T-cell (primary cell): Measurements from ENCODE around the gene ITPR1. TPM values are rescaled to one million over a fixed set of nuclear protein-coding genes. Genes with fewer than 3 reads are reported as not detected.

Source experiments
- ATAC-seq, 4 experiments: fragments of 200-7000 bp in 3 of 4; fragments of 150-1000 bp in 1 of 4; cut with Tn5 transposase; replicated peaks in 1 of 4; 1 replicate in 3 of 4; 2 replicates in 1 of 4; pipeline ENCODE4 v1.10.0; 2021; ENCODE audit warnings: moderate library complexity in 3 of 4, mild to moderate bottlenecking in 2 of 4, moderate number of reproducible peaks in 1 of 4
- CTCF ChIA-PET, 2 donors: fragments of 300-600 bp; sonication (Branson Sonifier 250); formaldehyde crosslinking; loops; one replicate each; lab custom pipeline; 2022; ENCODE audit warnings: antibody characterized with exemption in 2 of 2; lab: Charles Lee
- POLR2A ChIA-PET, 2 donors: fragments of 300-600 bp; sonication (Branson Sonifier 250); formaldehyde crosslinking; loops; one replicate each; lab custom pipeline; 2022; ENCODE audit warnings: antibody characterized with exemption in 2 of 2; lab: Charles Lee
- DNase-seq, 35 experiments: peaks; one replicate each; pipeline versions ENCODE4 v3.0.0 to v3.0.0-alpha.2; 2013 to 2023
- H3K27ac ChIP-seq: one replicate; pipeline ENCODE4 v1.5.1; 2013; ENCODE audit warnings: low read length
- H3K27me3 ChIP-seq, 2 experiments: replicated peaks in 1 of 2; 1 replicate in 1 of 2; 2 replicates in 1 of 2; pipeline versions ENCODE4 v1.6.1 to v1.7.0; 2013; ENCODE audit warnings: low read length in 1 of 2, mixed read lengths in 1 of 2; ENCODE audit not compliant: control insufficient read depth in 2 of 2, insufficient read depth in 2 of 2; ENCODE audit errors: extremely low read depth in 1 of 2
- H3K36me3 ChIP-seq, 2 donors: 1 replicate in 1 of 2; 2 replicates in 1 of 2; pipeline versions ENCODE4 v1.6.1 to v1.7.0; 2013; ENCODE audit warnings: low read length in 1 of 2; ENCODE audit not compliant: control insufficient read depth in 2 of 2, insufficient read depth in 1 of 2; ENCODE audit errors: extremely low read depth in 1 of 2
- H3K4me1 ChIP-seq, 2 experiments: 1 replicate in 1 of 2; 2 replicates in 1 of 2; pipeline versions ENCODE4 v1.6.1 to v1.7.0; 2013; ENCODE audit warnings: low read length in 2 of 2, mixed read lengths in 1 of 2; ENCODE audit not compliant: insufficient read depth in 2 of 2, control insufficient read depth in 1 of 2; ENCODE audit errors: extremely low read depth in 1 of 2
- H3K4me3 ChIP-seq, 2 donors: 1 replicate in 1 of 2; 2 replicates in 1 of 2; pipeline versions ENCODE4 v1.5.1 to v1.7.0; 2013; ENCODE audit warnings: mild to moderate bottlenecking in 2 of 2, low read length in 1 of 2, moderate library complexity in 1 of 2; ENCODE audit not compliant: control insufficient read depth in 1 of 2; ENCODE audit errors: extremely low read depth in 1 of 2
- H3K9me3 ChIP-seq: 2 replicates; pipeline ENCODE4 v1.7.0; 2013
- H3K27ac Mint-ChIP-seq, 2 donors: one replicate each; pipeline ENCODE4 v1.8.0; 2020 to 2021; ENCODE audit warnings: mild to moderate bottlenecking in 2 of 2, mixed read lengths in 2 of 2
- H3K27me3 Mint-ChIP-seq, 2 donors: one replicate each; pipeline ENCODE4 v1.8.0; 2021 to 2022; ENCODE audit warnings: mixed read lengths in 2 of 2
- H3K36me3 Mint-ChIP-seq: one replicate; pipeline ENCODE4 v1.8.0; 2021; ENCODE audit warnings: mixed read lengths
- H3K4me1 Mint-ChIP-seq, 3 donors: one replicate each; pipeline ENCODE4 v1.8.0; 2020 to 2022; ENCODE audit warnings: mixed read lengths in 3 of 3, mild to moderate bottlenecking in 1 of 3
- H3K4me3 Mint-ChIP-seq, 3 donors: one replicate each; pipeline ENCODE4 v1.8.0; 2020 to 2022; ENCODE audit warnings: mild to moderate bottlenecking in 3 of 3, mixed read lengths in 3 of 3, moderate library complexity in 3 of 3
- H3K9me3 Mint-ChIP-seq, 3 donors: one replicate each; pipeline ENCODE4 v1.8.0; 2020 to 2022; ENCODE audit warnings: mixed read lengths in 3 of 3
- WGBS: methylation state at CpG from one replicate; pipeline ENCODE4 v1.1.5; 2013; ENCODE audit warnings: missing lambda C conversion rate; ENCODE audit not compliant: insufficient coverage; 5-methylcytosine and 5-hydroxymethylcytosine counted together
- total RNA-seq, 35 experiments: library from RNA in 6 of 35; stranded (reverse) in 6 of 35; fragments of 120-200 nt in 1 of 35; gene quantifications; one replicate each; pipeline versions ENCODE4 v1.2.1 to v1.2.4 and lab custom pipeline; 2013 to 2026

Gene ITPR1
- total RNA-seq, 5 donors from 2014 or later (not counting 1 experiment from before 2014, with no cell fraction given), result 53.8 to 105 (median 73.1) TPM

- Histone ChIP-seq H3K4me3 (peak overlapping the region; percentile 83 to 88), H3K9me3 (no peaks in the 10 kb centered on the region), H3K36me3 (no peaks in the 10 kb centered on the region), H3K27ac (peak overlapping the region; percentile 64), H3K4me1 (peaks cover 16 to 30% of the 10 kb centered on the region in 2 experiments), H3K27me3 (no peaks in the 10 kb centered on the region)
- CTCF ChIA-PET, result interaction anchor here (0.6 to 4.1 kb wide), 12 partner anchors 12 to 143 kb away, joined by 3 to 49 read pairs (median 4); partner anchors contain the start of gene SUMF1 (in 1 of the 2)
- ATAC-seq (no peak), DNase-seq (peak in 3 of 35 experiments; percentile 3 to 18 (median 16))
- WGBS, result 0% methylated on average over 20 of the region's 28 CpGs
- Mint-ChIP-seq H3K9me3 (no peaks in the 10 kb centered on the region), H3K27ac (peak overlapping the region; percentile 90 to 94), H3K27me3 (peaks cover 0 to 3% of the 10 kb centered on the region in 2 donors), H3K4me1 (peaks cover 43 to 65% (median 48%) of the 10 kb centered on the region in 3 donors), H3K4me3 (peak overlapping the region; percentile 97 to 98 (median 97)), H3K36me3 (peaks cover 13% of the 10 kb centered on the region)
- POLR2A ChIA-PET, result interaction anchor here (0.5 to 3.5 kb wide), 16 partner anchors 10 to 481 kb away, joined by 3 to 35 read pairs (median 4); partner anchors contain the start of gene SUMF1 (in 2 of the 2)
Observed at GRCh38 chr3:4493941-4494894, 1.1 kb downstream of the ITPR1 start.

GRCh38 chr3:4494895-4495264 is 1.7 kb downstream of the ITPR1 start:
- H3K27me3 Mint-ChIP-seq, result peaks cover 0 to 3% of the 10 kb centered on the region in 2 donors
- Histone ChIP-seq H3K9me3 (no peaks in the 10 kb centered on the region), H3K27ac (peak overlapping the region; percentile 64), H3K27me3 (no peaks in the 10 kb centered on the region), H3K36me3 (peaks cover 0 to 3% of the 10 kb centered on the region in 2 donors), H3K4me1 (peaks cover 16 to 30% of the 10 kb centered on the region in 2 experiments), H3K4me3 (peak overlapping the region; percentile 83 to 88)
- H3K9me3 Mint-ChIP-seq, result no peaks in the 10 kb centered on the region
- H3K36me3 Mint-ChIP-seq, result peaks cover 15% of the 10 kb centered on the region
- ChIA-PET POLR2A (interaction anchor here (0.6 to 3.5 kb wide), 4 partner anchors 20 to 512 kb away, joined by 3 to 35 read pairs (median 6); partner anchors contain the start of gene SUMF1 (in 1 of the 2)), CTCF (interaction anchor here (1.0 to 4.1 kb wide), 8 partner anchors 10 to 144 kb away, joined by 3 to 49 read pairs (median 3); partner anchors contain the start of gene SUMF1 (in 1 of the 2))
- peaks cover 44 to 65% (median 49%) of the 10 kb centered on the region in 3 donors for H3K4me1 Mint-ChIP-seq
- DNase-seq (no peak), ATAC-seq (no peak)
- peak overlapping the region; percentile 97 to 98 (median 97) for H3K4me3 Mint-ChIP-seq
- H3K27ac Mint-ChIP-seq, result peak overlapping the region; percentile 90 to 94
- WGBS, result no CpG with 5 or more reads among the region's 4 CpGs

GRCh38 chr3:4495294-4496086 is 2.3 kb downstream of the ITPR1 start:
- Mint-ChIP-seq H3K4me1 (peaks cover 45 to 65% (median 50%) of the 10 kb centered on the region in 3 donors), H3K4me3 (peak overlapping the region; percentile 97 to 98 (median 97)), H3K27ac (peak overlapping the region; percentile 82 to 94), H3K27me3 (peaks cover 0 to 3% of the 10 kb centered on the region in 2 donors), H3K36me3 (peaks cover 20% of the 10 kb centered on the region), H3K9me3 (no peaks in the 10 kb centered on the region)
- Histone ChIP-seq H3K4me3 (peak overlapping the region in 1 of 2 donors; percentile 88), H3K36me3 (peaks cover 0 to 6% of the 10 kb centered on the region in 2 donors), H3K27me3 (no peaks in the 10 kb centered on the region), H3K9me3 (no peaks in the 10 kb centered on the region), H3K4me1 (peaks cover 16 to 30% of the 10 kb centered on the region in 2 experiments), H3K27ac (peak overlapping the region; percentile 64)
- ATAC-seq (no peak), DNase-seq (no peak)
- ChIA-PET CTCF (interaction anchor here (1.0 to 4.1 kb wide), 7 partner anchors 9 to 144 kb away, joined by 3 to 49 read pairs (median 3); no protein-coding TSS in a partner anchor), POLR2A (interaction anchor here (0.5 to 3.5 kb wide), 6 partner anchors 9 to 512 kb away, joined by 3 to 35 read pairs (median 7); partner anchors contain the start of gene SUMF1 (in 1 of the 2))
- 40% methylated on average over 2 of the region's 3 CpGs for WGBS

- Histone ChIP-seq H3K4me3 (no peak overlapping the region), H3K4me1 (peaks cover 16 to 30% of the 10 kb centered on the region in 2 experiments), H3K36me3 (peaks cover 0 to 11% of the 10 kb centered on the region in 2 donors), H3K27me3 (no peaks in the 10 kb centered on the region), H3K9me3 (no peaks in the 10 kb centered on the region), H3K27ac (no peak overlapping the region)
- DNase-seq (no peak), ATAC-seq (no peak)
- H3K36me3 Mint-ChIP-seq, result peaks cover 20% of the 10 kb centered on the region
- H3K9me3 Mint-ChIP-seq, result no peaks in the 10 kb centered on the region
- H3K4me1 Mint-ChIP-seq, result peaks cover 45 to 61% (median 47%) of the 10 kb centered on the region in 3 donors
- POLR2A ChIA-PET, result interaction anchor here (0.6 to 3.5 kb wide), 5 partner anchors 8 to 467 kb away, joined by 4 to 35 read pairs (median 6); partner anchors contain the start of gene SUMF1 (in 1 of the 2)
- peak overlapping the region; percentile 97 to 98 (median 97) for H3K4me3 Mint-ChIP-seq
- CTCF ChIA-PET, result interaction anchor here in 1 of 2 donors (1.0 kb wide), 1 partner anchor 24 kb away, joined by 3 read pairs; no protein-coding TSS in a partner anchor
- H3K27me3 Mint-ChIP-seq, result no peaks in the 10 kb centered on the region
- no CpG with 5 or more reads among the region's 3 CpGs for WGBS
- peak overlapping the region; percentile 82 to 94 for H3K27ac Mint-ChIP-seq
Observed at GRCh38 chr3:4496087-4496452, 2.9 kb downstream of the ITPR1 start.

GRCh38 chr3:4497005-4497692 is 4.0 kb downstream of the ITPR1 start:
- Histone ChIP-seq H3K27me3 (no peaks in the 10 kb centered on the region), H3K27ac (no peak overlapping the region), H3K9me3 (no peaks in the 10 kb centered on the region), H3K4me1 (peaks cover 16 to 24% of the 10 kb centered on the region in 2 experiments), H3K36me3 (peaks cover 0 to 18% of the 10 kb centered on the region in 2 donors), H3K4me3 (no peak overlapping the region)
- ATAC-seq (no peak), DNase-seq (no peak)
- peak overlapping the region; percentile 82 to 94 for H3K27ac Mint-ChIP-seq
- POLR2A ChIA-PET, result interaction anchor here (0.6 to 1.0 kb wide), 2 partner anchors 30 to 703 kb away, joined by 4 to 5 read pairs; partner anchors contain the start of gene SUMF1 (in 1 of the 2)
- WGBS, result no CpG with 5 or more reads among the region's 5 CpGs
- peaks cover 27% of the 10 kb centered on the region for H3K36me3 Mint-ChIP-seq
- CTCF ChIA-PET, result no interaction called here
- no peaks in the 10 kb centered on the region for H3K27me3 Mint-ChIP-seq
- no peaks in the 10 kb centered on the region for H3K9me3 Mint-ChIP-seq
- H3K4me1 Mint-ChIP-seq, result peaks cover 43 to 55% (median 43%) of the 10 kb centered on the region in 3 donors
- H3K4me3 Mint-ChIP-seq, result peak overlapping the region in 1 of 3 donors; percentile 3
